HG02588 (cell line): ENCODE results near the gene PUM2.

Experiments
- ATAC-seq: cut with Tn5 transposase; IDR thresholded peaks from one replicate; pipeline ENCODE4 v1.9.1; 2021; ENCODE audit warnings: mild to moderate bottlenecking, moderate library complexity; ENCODE audit not compliant: unreplicated experiment

PUM2 gene

GRCh38 chr2:20207051-20207450, 143.6 kb downstream of the PUM2 start:
- ATAC-seq: peak; percentile 60

GRCh38 chr2:20205915-20206524, 144.6 kb downstream of the PUM2 start:
- no peak for ATAC-seq

- ATAC-seq: no peak
Observed at GRCh38 chr2:20205069-20205468, 145.6 kb downstream of the PUM2 start.

GRCh38 chr2:20203521-20204225, 147.0 kb downstream of the PUM2 start:
- no peak for ATAC-seq

- no peak for ATAC-seq
Observed at GRCh38 chr2:20203072-20203471, 147.6 kb downstream of the PUM2 start.

GRCh38 chr2:20201671-20202070, 149.0 kb downstream of the PUM2 start:
- no peak for ATAC-seq

GRCh38 chr2:20200697-20201555, 149.7 kb downstream of the PUM2 start:
- ATAC-seq: no peak

- ATAC-seq: no peak
Observed at GRCh38 chr2:20199633-20200270, 150.9 kb downstream of the PUM2 start.

- ATAC-seq: no peak
Observed at GRCh38 chr2:20198796-20199632, 151.6 kb downstream of the PUM2 start.
